A549 (cell line): ENCODE results near the gene UROD.

ENCODE experiments used
- ATOH8 ChIP-seq: fragments of 250-450 bp; sonication (Bioruptor Pico); IDR thresholded peaks from 2 replicates; pipeline ENCODE4 v1.5.0; 2020; ENCODE audit warnings: low read depth, mild to moderate bottlenecking, moderate library complexity
- CTCF ChIP-seq: fragments of >200 bp; sonication (Bioruptor Twin); formaldehyde crosslinking; IDR thresholded peaks from 3 replicates; pipeline ENCODE4 v1.5.1; 2016
- HOXA7 ChIP-seq: fragments of 250-450 bp; sonication (Bioruptor Pico); IDR thresholded peaks from 2 replicates; pipeline ENCODE4 v1.5.0; 2020; ENCODE audit warnings: mild to moderate bottlenecking, moderate library complexity
- KDM1A ChIP-seq: fragments of 200-600 bp; sonication (generic); IDR thresholded peaks from 2 replicates; pipeline ENCODE4 v1.6.1; 2016; ENCODE audit warnings: low read depth, mild to moderate bottlenecking
- MAX ChIP-seq: IDR thresholded peaks from 2 replicates; pipeline ENCODE4 v1.6.1; 2012
- POLR2A ChIP-seq: IDR thresholded peaks from 2 replicates; pipeline ENCODE4 v1.6.1; 2012; ENCODE audit warnings: mild to moderate bottlenecking, low read length
- RFX5 ChIP-seq: fragments of 450-650 bp; IDR thresholded peaks from 2 replicates; pipeline ENCODE4 v1.7.1; 2014; ENCODE audit warnings: antibody characterized with exemption, mild to moderate bottlenecking, moderate library complexity
- RNF2 ChIP-seq: fragments of 200-600 bp; sonication (generic); IDR thresholded peaks from 2 replicates; pipeline ENCODE4 v1.6.1; 2016; ENCODE audit warnings: low read depth, mild to moderate bottlenecking, antibody characterized with exemption, moderate library complexity, borderline replicate concordance
- SMC3 ChIP-seq: fragments of >200 bp; sonication (Bioruptor Twin); formaldehyde crosslinking; IDR thresholded peaks from 3 replicates; pipeline ENCODE4 v1.6.1; 2018; ENCODE audit warnings: inconsistent platforms
- ZNF302 ChIP-seq: fragments of 250-450 bp; sonication (Bioruptor Pico); IDR thresholded peaks from 2 replicates; pipeline ENCODE4 v1.9.0; 2021; ENCODE audit warnings: inconsistent platforms, mild to moderate bottlenecking, moderate library complexity

GRCh38 chr1:45008076-45008475 lies 4.0 kb upstream of the UROD start:
- TF ChIP-seq SMC3: no peak
- no peak for TF ChIP-seq ZNF302
- no peak for TF ChIP-seq POLR2A
- TF ChIP-seq CTCF: no peak
- TF ChIP-seq MAX: no peak
- no peak for TF ChIP-seq RNF2
- TF ChIP-seq KDM1A: no peak
- TF ChIP-seq HOXA7: no peak
- no peak for TF ChIP-seq ATOH8 (CRISPR knock-in tag)
- no peak for TF ChIP-seq RFX5
